NCI-H1105 (cell line): ENCODE results near the gene CD2.
"Not testable (repeated sequence)": the region's sequence is repeated elsewhere in the genome, so short reads cannot be mapped to it uniquely, and the experiment has no call there.

Source experiments
- DNase-seq: peaks from one replicate; lab custom pipeline; 2025; lab: John Stamatoyannopoulos, UW

The CD2 gene

DNA sequence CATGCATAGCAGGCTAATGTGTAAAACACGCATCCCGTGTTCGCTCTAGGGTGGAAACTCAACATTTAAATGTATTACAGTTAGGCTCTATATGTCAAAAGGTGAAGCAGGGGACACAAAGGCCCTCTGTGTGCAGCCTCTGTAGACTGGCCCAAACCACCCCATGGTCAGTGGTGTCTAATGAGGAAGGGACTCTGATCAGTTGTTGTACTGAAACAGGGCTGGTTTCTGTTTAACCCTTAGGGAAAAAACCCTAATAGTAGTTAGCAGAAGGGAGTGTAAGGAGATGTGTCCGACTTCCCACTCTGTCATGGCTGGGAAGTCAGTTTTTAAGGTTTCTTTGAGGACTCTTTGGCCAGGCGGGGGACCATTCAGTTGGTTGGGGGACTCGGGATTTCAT, 21.5 kb upstream of the CD2 start:
- DNase-seq = no peak

DNA sequence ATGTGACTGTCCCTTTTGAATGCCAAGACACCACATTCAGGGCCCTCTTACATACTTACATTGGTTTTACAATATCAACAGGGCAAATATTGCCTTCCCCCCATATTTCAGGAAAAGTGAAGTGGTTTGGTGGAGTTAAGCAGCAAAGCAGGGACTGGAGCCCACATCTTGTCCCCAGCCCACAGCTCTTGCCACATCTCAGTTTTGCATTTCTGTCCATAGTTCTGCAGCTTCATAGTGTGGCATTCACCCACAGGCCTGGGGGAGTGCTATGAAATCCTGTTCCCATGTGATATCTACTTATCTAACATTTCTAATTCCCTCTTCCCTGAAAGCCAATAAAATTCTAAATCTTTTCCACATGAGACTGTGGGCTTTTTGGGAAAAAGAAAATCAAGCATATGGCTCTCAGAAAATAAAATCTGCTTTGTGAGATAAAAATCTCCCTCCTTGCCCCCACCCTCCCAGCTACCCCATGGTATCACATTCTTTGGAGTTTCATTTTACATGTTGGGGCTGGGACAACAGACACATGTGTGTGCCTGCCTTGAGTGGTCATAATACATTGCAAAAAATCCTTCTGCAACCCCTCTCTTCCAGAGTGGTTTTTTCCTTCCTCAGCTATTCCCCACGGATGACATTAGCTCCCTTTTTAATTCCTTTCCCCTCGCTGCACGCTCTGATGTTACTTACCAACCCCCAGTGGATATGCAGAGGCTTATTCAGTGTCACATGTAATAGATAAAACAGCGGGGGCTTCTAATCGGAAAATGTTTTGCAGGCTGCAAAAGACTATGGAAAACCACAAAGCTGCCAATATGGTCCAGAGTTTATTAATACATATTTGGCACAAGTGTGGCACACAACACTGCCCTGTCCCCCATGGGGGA, 20.5 kb upstream of the CD2 start:
- DNase-seq = no peak

DNA sequence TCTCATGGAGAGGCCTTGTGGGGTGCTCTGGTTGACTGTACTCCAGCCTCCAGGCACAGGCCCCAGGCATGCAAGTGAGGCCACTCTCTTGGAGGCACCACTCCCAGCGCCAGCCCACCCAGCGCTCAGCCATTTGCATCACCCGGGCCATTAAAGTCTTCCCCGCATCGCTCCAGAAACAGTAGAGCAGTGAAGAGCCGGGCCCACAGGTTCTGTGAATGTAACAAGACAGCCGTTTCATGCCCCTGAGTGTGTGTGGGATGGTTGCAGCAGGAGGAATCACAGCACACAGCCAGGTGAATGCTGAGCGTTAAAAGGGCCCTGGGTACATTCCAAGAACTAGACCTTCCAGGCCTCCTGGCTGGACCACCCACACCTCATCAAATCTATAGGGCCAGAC, 19.0 kb upstream of the CD2 start:
- no peak for DNase-seq

DNA sequence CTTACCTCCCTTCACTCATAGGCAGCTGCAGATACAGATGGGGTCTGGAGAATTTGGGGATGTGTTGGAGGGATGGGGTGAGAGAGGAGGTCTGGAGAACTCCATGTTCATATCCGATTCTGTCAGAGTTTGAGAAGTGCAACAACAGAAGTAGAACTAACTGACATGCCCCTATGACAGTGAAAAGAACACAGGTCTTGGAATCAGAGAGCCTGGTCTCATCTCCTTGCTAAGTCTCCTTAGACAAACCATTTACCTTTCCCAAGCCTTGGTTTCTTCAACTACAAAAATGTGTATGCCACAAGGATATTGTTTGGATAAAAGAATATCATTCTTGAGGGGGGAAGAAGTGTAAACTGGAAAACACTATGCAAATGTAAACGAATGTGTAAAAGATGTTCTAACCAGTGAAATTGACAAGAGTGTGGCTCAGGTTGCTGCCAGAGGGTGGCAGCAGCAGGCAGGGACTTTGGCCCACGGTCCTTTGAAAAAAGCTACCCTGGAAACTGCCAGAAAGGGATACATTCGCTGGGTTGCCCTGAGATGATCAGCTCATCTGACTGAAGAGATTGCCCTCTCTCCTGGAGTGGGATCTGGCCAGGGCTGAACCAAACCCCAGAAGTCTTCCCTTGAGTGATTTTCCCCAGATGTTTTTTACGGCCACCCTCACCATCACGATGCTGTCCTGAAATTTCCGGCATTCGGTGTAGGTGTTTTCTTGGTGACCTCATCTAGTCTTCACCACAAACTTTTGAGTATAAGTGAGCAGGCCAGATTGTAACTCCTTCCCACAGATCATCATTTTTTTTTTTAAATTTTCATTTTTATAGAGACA, 17.0 kb upstream of the CD2 start:
- peak; percentile 19 for DNase-seq

DNA sequence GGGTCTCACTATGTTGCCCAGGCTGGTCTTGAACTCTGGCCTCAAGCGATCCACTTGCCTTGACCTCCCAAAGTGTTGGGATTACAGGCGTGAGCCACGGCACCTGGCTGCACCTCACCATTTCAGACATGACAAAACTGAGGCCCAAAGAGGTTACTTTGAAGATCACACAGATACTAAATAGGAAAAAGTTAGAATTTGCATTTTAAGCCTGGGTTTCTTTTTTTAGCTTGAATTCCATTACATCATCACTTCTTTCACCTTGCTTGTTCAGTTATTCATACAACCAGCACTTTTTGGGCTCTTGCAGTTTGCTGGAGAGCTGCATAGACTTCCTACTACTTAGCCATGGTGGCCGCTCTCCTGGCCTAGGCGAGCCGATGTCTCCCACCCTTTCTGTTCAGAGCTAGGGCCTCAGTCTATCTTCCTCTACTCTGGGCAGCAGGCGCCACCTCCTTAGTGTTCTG, 16.3 kb upstream of the CD2 start:
- no peak for DNase-seq

DNA sequence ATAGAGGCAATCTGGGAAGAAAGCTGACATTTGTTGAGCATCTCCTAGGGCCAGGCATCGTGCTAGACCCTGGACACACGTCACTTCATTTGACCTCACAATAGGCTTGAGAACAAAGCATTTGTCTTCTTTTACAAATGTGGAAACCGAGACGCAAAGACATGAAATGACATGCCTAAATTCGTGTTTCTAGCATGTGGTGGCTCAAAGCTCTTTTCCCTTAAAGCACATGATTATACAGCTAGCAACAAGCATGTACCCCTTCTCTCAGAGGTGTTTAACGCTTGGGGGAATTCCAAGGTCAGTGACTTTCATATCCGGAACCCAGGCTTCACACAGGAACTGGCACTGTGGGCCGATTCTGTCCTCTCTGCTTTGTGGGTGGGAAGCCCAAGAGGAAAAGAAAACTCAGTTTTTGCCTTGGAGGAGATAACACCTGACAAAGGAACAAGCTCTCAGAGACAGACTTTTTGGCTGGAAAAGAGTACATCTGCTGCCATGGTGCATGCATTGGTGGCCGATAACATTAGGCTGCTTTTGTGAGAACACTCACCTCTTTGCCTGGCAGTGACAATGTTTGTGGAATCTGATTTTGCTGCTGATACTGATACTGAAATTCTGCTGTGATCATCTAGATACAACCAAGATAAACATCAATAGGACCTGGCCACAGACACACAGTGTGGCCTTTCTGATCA, 15.4 kb upstream of the CD2 start:
- no peak for DNase-seq

DNA sequence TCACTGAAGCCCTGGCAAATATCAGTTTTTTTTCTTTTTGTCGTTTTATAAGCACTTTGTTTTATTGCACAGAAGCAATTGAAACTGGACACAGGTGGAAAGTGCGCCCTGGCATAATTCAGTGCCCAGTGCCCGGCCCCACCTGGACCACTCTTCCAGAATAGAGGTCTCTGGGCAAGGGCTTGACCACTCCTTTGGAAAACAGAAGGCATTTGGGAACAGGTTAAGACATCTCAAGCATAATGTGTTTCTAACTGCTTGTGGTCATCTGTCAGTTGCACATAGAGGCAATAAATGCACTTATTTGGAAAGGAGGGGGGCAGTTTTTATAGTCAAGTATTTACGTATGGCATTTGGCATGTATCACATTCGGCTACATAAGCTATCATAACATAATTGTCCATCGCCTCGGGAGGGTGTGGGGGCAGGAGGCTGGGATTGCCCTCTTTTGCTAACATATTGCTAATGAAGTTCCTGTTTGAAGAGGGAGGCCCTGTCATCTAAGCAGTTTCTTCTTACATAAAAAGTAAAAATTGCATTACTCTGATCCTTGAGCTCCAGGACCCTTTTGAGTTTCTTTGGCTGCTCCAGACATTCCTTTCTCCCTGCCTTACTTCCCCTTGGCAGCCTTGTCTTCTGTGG, 14.7 kb upstream of the CD2 start:
- no peak for DNase-seq

DNA sequence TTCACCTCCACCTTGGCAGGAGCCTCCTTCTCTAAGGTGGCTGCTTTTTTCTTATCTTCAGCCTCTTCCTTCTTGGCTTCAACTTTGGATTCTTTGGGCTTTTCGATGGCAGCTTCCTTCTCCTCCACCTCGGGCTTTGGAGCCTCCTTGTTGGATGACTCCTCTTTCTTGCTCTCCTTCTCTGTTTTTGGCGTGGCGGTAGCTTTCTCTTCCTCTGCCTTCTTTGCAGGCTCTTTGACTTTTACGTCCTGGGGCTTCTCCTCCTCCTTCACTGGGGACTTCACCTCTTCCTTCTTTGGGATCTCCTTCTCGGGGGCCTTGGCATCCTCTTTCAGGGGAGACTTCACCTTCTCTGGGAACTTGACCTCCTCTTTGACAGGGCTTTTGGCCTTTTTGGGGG, 13.9 kb upstream of the CD2 start:
- DNase-seq = no peak

DNA sequence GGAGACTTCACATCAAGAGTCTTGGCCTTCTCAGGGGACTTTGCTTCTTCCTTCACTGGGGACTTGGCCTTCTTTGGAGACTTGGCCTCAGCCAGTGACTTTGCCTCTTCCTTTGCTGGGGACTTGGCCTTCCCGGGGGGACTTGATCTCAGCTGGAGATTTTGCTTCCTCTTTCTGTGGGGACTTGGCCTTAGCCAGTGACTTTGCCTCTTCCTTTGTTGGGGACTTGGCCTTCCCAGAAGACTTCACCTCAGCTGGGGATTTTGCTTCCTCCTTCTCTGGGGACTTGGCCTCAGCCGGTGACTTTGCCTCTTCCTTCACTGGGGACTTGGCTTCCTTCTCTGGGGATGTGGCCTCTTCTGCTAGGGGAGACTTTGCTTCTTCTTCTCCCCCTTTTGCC, 13.5 kb upstream of the CD2 start:
- no peak for DNase-seq

DNA sequence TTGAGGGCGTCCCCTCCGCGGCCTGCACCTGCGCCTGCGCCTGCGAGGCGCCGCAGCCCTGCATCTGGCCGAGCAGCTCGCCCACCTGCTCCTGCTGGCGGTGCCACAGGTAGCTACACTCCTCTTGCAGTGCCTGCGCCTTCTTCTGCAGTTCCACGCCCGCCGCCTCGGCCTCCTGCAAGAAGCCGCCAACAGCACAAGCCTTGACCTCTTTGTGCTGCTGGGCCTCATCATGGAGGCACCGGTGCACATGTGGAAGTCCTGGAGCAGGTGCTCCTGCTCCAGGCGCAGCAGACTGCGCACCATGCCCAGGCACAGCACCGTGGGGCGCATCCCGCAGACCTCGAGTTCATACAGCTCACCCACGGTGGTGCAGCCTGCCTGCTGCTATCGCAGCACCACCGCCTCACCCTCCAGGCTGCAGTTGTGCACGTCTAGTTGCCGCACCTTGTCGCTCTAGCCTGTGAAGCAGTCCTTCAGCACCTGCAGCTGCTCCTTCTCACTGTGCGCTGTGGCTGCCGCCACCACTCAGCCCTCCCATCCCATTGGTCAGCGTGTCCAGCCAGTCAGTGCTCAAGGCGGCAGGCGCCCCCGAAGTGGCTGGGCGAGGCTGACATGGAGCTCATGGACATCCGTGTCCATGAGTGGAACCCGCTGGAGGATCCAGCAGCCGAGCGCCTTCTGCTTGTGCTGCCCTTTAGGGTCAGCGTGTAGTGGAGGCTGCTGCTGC, 12.2 kb upstream of the CD2 start:
- DNase-seq = no peak

DNA sequence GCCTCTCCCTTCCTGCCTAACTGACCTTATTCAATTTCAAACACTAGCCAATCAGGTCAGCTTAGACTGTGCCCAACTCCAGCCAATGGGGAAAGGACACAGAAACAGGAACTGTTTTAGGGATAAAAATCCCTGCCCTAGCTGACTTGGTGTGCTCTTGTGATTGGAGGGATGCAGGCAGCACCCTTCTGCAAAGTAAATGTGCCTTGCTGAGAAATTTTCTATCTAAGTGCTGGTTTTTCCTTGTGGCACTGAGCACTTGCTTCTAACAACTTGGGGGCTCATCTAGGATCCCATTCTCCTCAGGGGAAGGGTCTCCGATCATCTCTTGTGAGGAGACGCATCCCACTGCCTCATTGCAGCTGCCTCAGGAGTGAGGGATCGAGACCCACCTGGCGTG, 10.7 kb upstream of the CD2 start:
- no peak for DNase-seq

DNA sequence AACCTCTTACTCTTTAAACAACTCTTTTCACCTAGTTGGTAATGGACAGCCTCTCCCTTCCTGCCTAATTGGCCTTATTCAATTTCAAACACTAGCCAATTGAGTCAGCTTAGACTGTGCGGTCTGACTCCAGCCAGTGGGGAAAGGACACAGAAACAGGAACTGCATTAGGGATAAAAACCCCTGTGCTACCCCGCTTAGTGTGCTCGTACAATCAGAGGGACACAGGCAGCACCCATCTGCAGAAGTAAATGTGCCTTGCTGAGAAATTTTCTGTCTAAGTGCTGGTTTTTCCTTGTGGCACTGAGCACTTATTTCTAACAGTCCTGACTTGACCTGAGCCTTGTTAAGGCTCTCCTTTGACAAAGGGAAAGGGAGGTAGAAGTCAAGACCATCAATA, 6.0 kb upstream of the CD2 start:
- no peak for DNase-seq

DNA sequence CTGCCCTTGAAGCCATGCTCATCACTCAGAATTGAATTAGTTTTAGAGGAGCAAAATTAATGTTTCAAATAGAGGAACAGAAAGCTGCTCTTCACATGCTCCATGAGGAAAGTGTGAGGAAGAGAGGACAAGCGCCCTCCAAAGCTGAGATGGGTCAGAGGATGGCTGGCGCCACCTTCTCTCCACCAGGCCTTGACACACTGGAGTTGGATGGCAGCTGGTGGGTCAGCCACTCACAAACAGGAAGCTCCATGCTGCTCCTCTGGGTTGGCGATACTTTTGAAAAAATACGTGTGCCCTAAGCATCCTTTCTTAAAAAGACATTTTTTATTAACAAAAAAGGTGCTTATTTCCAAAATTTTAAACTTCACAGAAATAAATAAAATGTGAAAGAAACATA, 3.1 kb upstream of the CD2 start:
- no peak for DNase-seq

DNA sequence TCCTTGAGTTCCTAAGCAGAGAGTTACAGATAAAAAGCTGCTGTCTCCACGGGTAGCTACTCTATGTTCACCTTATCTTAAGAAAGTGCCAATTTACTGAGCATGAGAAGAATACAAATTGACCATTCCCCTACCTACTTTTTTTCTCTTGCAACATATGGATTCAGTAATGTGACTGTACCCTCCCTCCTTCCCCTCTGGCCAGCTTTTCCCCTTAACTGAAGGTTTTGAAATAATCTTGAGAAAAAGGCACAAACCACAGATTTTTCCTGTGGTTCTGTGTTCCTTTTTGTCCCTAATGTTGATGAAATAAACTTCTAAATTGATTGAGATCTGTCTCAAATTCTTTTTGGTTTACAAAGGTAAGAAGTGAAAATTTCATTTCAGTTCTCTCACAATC, 2.6 kb upstream of the CD2 start:
- DNase-seq = no peak

DNA sequence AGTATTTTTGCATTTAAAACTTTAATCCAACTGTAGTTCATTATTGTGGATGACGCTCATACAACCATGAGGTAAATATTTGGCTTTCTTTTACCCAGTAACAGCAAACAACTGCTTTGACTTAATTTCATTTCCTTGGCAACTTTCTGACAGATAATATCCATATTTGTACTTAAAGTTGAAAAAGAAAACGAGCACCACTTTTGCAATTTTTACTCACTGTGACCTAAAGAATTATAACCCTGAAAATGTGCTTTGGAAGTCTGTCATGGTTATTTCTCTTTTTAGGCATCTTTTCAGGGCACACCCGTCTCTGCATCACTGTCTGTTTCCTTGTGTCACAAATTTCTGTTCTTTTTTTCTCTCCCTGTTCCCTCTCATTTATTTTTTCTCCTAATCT, 918 bp upstream of the CD2 start:
- DNase-seq = no peak

DNA sequence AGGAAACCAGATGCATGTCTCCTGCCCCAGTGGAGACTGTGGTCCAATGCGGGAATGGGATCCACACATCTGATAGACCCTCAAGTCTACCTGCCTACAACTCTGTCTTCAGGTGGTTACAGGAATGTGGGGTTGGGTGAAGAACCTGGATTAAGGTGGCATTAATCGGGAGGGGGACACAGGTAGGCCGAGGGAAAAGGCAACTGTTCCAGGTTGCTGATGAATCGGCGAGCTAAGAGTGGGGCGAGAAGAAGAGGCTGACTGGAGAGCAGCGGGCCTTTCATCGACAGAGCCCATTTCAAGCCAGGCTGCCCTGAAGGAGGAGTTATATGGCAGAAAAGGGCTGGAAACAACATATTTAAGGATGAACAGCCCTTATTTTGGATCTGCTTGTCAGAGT, 836 bp downstream of the CD2 start:
- no peak for DNase-seq

DNA sequence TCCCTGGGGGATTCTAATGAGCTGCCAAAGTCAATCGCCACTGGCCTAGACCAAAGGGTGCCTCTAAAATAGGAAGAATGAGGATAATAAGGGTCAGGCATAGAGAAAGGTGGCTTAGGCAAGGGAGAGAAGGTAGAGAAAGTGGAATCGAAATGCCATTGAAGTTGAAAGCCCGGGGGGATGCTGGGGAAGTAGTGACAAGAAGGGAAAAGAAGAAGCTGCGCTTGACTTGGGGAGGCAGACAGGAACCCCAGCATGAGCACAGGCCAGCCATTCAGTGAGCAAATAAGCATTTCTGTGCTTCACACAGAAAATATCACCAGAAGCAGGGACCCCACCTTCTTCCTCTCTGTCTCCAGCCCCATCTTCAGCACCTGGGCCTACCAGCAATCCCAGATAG, 1.5 kb downstream of the CD2 start:
- DNase-seq = no peak

DNA sequence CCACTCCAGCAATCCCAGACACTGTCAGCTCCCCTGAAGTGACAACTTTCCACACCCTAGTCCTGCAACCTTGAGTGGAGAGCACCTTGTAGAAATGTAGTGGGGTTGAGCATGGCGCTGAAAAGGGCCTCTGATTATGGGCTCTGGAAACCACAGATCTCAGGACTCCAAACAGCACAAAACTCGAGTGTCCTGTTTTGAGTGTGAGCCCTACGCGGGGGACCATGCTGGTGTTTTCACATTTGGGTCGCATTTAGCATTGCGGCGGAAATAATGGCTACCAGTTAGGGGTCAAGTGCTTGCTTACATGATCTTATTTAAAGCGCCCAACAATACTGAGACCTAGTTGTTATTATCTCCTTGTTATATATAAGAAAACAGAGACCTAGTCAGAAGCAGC, 1.9 kb downstream of the CD2 start:
- DNase-seq = not testable (repeated sequence)

DNA sequence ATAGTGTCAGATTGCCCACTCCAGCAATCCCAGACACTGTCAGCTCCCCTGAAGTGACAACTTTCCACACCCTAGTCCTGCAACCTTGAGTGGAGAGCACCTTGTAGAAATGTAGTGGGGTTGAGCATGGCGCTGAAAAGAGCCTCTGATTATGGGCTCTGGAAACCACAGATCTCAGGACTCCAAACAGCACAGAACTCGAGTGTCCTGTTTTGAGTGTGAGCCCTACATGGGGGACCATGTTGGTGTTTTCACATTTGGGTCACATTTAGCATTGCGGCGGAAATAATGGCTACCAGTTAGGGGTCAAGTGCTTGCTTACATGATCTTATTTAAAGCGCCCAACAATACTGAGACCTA, 4.2 kb downstream of the CD2 start:
- not testable (repeated sequence) for DNase-seq

DNA sequence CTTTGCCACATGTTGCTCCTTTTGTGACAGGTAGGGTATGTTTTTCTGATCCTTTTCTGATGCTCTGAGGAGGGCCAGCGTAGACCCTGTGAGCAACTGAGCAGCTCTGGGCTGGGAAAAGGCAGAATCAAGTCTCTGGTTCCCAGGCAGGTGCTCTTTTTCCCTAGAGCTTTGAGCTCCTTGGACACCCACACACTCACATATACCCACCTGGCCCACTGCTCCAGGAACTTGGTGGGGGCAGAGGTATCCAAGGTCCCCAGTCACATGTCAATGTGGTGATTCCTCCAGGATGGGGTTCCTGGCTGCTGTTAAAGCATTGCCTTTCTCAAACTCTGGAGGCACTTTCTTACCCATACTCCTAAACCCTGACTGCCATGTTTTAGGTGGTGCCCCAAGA, 5.4 kb downstream of the CD2 start:
- no peak for DNase-seq

DNA sequence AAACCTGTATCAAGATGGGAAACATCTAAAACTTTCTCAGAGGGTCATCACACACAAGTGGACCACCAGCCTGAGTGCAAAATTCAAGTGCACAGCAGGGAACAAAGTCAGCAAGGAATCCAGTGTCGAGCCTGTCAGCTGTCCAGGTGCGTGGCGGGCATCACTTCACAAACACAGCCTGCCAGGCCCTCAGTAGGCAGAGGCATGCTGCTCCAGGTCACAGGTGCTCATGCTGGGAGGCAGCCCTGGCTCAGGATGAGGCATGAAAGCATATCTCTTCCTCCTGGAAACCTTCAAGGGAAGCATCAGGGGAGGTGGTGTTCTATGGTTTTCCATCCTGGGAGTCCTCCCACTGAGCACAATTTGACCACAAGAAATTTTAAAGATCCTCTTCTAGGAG, 6.3 kb downstream of the CD2 start:
- no peak for DNase-seq
